ENCODE measurements around the gene SCNN1A. TPM values are rescaled to one million over a fixed set of nuclear protein-coding genes. Genes with fewer than 3 reads are reported as not detected.

Gene SCNN1A
- total RNA-seq, 1 donor = 0.36 TPM

DNA sequence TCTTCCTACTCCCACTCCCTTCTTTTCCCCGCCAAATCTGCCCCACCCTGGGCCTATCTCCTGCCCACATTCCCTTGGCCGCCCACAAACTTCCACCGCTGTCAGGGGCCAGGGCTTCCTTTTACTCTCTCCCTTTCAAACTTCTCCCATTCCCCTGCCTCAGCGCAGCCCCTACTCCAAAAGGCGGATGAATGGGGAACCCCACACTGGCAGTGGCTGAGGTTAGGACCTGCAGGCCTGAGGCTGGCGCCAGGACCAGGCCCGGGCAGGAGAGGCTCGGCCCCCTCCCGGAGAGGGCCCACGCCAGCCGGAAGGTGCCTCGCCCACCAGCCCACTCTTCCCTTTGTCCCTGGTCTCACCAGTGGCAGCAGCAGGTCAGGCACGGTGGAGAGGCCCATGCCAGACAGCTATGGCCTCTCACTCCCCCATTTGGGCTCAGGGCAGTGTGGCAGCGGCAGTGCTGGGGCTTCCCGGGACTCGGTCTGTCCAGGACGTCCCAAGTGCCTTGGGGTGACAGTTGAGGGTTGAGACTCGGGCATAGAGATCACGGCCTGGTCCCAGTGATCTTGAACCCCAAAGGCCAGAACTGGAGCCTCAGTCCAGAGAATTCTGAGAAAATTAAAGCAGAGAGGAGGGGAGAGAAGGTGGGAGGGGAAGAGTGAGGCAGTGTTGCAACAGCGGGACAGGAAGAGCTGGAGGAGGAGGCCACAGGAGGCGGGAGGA is 33.8 kb downstream of the SCNN1A start, which contains the start of gene TNFRSF1A:
Gene TNFRSF1A (minus strand): TSS at position 660 of the 723 bp plus-strand sequence. CDS start 262 bp downstream, at position 398.
- DNase-seq (ENCODE audit: insufficient read length, low spot score, missing footprints) = peak; percentile 89
- peak within 1 kb of the TSS; percentile 99 for H3K27ac ChIP-seq (ENCODE audit: low read depth, low read length)
- peaks cover 64% of the 10 kb centered on the region for H3K79me2 ChIP-seq (ENCODE audit: insufficient read depth, low read length)
- H3K4me3 ChIP-seq (ENCODE audit: insufficient read depth, low read length) = peak within 1 kb of the TSS; percentile 94
- H3K36me3 ChIP-seq (ENCODE audit: insufficient read depth, low read length) = peaks cover 5% of the 10 kb centered on the region
- TF ChIP-seq, protein P1, sequence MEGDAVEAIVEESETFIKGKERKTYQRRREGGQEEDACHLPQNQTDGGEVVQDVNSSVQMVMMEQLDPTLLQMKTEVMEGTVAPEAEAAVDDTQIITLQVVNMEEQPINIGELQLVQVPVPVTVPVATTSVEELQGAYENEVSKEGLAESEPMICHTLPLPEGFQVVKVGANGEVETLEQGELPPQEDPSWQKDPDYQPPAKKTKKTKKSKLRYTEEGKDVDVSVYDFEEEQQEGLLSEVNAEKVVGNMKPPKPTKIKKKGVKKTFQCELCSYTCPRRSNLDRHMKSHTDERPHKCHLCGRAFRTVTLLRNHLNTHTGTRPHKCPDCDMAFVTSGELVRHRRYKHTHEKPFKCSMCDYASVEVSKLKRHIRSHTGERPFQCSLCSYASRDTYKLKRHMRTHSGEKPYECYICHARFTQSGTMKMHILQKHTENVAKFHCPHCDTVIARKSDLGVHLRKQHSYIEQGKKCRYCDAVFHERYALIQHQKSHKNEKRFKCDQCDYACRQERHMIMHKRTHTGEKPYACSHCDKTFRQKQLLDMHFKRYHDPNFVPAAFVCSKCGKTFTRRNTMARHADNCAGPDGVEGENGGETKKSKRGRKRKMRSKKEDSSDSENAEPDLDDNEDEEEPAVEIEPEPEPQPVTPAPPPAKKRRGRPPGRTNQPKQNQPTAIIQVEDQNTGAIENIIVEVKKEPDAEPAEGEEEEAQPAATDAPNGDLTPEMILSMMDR (IDR thresholded peaks at IDR 0.05; ENCODE audit: extremely low read depth, low read depth, low read length) = no peak
- peak within 1 kb of the TSS; percentile 62 for H2AFZ ChIP-seq (ENCODE audit: low read length)
- no peaks in the 10 kb centered on the region for H3K9me3 ChIP-seq (ENCODE audit: low read depth, low read length)
- peaks cover 70% of the 10 kb centered on the region for H3K4me1 ChIP-seq (ENCODE audit: insufficient read depth, low read length)
- H4K20me1 ChIP-seq (ENCODE audit: insufficient read depth, low read length) = peaks cover 40% of the 10 kb centered on the region
- no peaks in the 10 kb centered on the region for H3K27me3 ChIP-seq (ENCODE audit: insufficient read depth, low read length)
- H3K4me2 ChIP-seq (ENCODE audit: insufficient read depth, low read length) = peak within 1 kb of the TSS; percentile 96

DNA sequence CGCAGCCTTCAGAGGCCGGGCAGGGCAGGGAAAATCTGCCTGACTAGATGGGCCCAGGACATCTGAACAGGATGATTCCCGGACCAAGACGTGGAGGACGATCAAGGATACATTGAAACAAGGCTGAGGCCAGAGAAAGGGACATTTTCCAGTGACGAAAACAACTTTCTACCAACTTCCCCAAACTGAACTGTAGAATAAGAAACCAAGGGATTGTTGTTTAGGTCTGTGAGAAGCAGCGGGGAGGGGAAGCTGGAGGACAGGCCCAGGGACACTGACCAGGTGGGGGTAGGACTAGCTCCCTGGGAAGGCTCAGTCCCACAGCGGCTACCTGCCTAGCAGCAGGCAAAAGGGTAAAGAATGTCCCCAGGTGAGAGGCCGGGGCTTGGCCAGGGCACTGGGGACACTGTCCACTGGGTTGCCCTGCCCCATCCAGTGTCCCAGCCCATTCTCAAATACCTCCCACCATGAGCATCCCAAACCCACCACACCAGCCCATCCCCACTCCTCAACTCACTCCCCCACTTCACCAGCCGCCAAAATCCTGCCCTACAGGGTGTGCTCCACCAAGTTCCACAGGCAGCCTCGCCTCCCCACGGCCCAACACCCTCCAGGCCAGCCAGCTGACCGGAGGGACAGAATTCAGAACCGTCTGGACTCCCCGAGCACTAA is 34.5 kb downstream of the SCNN1A start:
- H3K4me2 ChIP-seq (ENCODE audit: insufficient read depth, low read length) = peak overlapping the region; percentile 96
- TF ChIP-seq, protein P1 (IDR thresholded peaks at IDR 0.05; ENCODE audit: extremely low read depth, low read depth, low read length) = no peak
- no peak overlapping the region for H2AFZ ChIP-seq (ENCODE audit: low read length)
- peak overlapping the region; percentile 94 for H3K4me3 ChIP-seq (ENCODE audit: insufficient read depth, low read length)
- peaks cover 67% of the 10 kb centered on the region for H3K79me2 ChIP-seq (ENCODE audit: insufficient read depth, low read length)
- H3K27ac ChIP-seq (ENCODE audit: low read depth, low read length) = peak overlapping the region; percentile 99
- no peaks in the 10 kb centered on the region for H3K9me3 ChIP-seq (ENCODE audit: low read depth, low read length)
- peaks cover 71% of the 10 kb centered on the region for H3K4me1 ChIP-seq (ENCODE audit: insufficient read depth, low read length)
- peaks cover 45% of the 10 kb centered on the region for H4K20me1 ChIP-seq (ENCODE audit: insufficient read depth, low read length)
- DNase-seq (ENCODE audit: insufficient read length, low spot score, missing footprints) = peak; percentile 44
- H3K27me3 ChIP-seq (ENCODE audit: insufficient read depth, low read length) = no peaks in the 10 kb centered on the region
- peaks cover 5% of the 10 kb centered on the region for H3K36me3 ChIP-seq (ENCODE audit: insufficient read depth, low read length)

DNA sequence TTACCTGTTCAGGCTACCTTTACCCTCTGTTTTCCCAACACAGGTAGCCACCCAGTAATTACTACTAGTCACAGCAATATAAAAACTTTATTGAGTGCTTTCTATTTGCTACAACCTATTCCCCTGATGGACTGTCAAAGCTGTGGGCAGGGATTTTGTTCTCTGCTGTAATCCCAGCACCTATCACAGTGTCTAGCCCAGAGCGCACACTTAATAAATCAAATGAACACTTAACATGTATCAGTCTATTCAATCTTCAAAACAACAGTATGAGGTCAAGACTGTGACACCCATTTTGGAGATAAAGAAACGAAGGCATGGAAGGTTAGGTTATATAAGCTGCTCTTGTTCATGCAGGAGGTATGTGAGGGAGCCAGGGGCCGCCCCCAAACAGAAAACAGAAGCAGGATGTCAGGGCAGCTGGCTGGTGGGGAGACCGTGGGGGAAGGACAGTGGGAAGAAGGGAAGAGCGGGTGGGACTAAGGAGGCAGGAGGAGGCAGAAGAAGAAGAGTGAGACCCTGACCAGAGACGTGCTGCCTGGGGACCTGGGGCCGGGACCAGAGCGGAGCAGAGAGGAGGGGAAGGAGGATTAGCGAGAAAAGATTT is 35.2 kb downstream of the SCNN1A start:
- Histone ChIP-seq H3K27ac (ENCODE audit: low read depth, low read length) (peak overlapping the region; percentile 99), H3K4me2 (ENCODE audit: insufficient read depth, low read length) (peak overlapping the region; percentile 96), H4K20me1 (ENCODE audit: insufficient read depth, low read length) (peaks cover 52% of the 10 kb centered on the region), H3K4me3 (ENCODE audit: insufficient read depth, low read length) (peak overlapping the region; percentile 94), H3K27me3 (ENCODE audit: insufficient read depth, low read length) (no peaks in the 10 kb centered on the region), H3K79me2 (ENCODE audit: insufficient read depth, low read length) (peaks cover 72% of the 10 kb centered on the region), H3K9me3 (ENCODE audit: low read depth, low read length) (no peaks in the 10 kb centered on the region), H2AFZ (ENCODE audit: low read length) (no peak overlapping the region), H3K4me1 (ENCODE audit: insufficient read depth, low read length) (peaks cover 71% of the 10 kb centered on the region), H3K36me3 (ENCODE audit: insufficient read depth, low read length) (peaks cover 8% of the 10 kb centered on the region)
- TF ChIP-seq, protein P1 (IDR thresholded peaks at IDR 0.05; ENCODE audit: extremely low read depth, low read depth, low read length) = no peak
- DNase-seq (ENCODE audit: insufficient read length, low spot score, missing footprints) = peak; percentile 69

Data from osteoblast (primary cell).